Stimulated activated CD8-positive, alpha-beta memory T cell treated with anti-CD3 and anti-CD28 coated beads, Interleukin-4, amount 100 ng/mL, for 48 hours (primary cell): ENCODE data around the gene SIRT7.
"Not testable (repeated sequence)": the region's sequence is repeated elsewhere in the genome, so short reads cannot be mapped to it uniquely, and the experiment has no call there.

Experiments used
- DNase-seq: peaks from one replicate; pipeline ENCODE4 v3.0.0-alpha.2; 2020

SIRT7 gene

DNA sequence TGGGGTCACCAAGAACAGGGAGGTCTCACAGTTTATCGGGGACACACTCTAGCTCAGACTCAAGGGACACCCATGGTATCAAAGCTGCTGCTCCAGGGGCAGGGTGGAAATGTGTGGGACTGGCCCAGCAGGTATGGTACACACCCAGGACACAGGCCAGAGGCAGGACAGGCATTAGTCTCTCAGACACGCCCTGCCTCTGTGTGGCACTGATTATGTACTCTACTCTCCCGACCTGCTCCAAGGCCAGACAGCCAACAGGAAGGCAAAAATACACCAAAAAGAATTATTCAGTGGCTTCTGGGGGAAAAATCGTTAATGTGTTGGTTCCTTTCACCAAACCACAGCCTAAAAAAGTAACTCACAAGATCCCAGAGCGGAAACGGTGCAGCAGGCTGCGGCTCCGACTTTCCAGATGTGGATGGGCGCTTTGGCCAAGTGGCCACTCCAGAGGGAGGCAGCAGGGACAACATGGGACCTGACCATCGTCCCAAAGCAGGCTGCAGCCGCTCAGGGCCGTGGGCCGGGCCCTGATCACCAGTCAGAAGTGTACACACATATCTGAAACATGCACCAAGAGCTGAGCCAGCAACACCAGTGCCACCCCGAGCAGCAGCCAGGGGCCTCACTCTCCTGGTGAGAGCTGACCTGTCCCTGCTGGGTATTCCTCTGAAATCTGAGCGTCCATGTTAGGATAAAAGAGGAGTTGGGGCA lies 1.0 kb upstream of the SIRT7 start:
- DNase-seq: no peak

- DNase-seq: not testable (repeated sequence)
These were observed 325 bp upstream of the SIRT7 start for GRCh38 chr17:81918333-81918669.

- no peak for DNase-seq
These were observed 1.6 kb downstream of the SIRT7 start for GRCh38 chr17:81916234-81917001.

DNA sequence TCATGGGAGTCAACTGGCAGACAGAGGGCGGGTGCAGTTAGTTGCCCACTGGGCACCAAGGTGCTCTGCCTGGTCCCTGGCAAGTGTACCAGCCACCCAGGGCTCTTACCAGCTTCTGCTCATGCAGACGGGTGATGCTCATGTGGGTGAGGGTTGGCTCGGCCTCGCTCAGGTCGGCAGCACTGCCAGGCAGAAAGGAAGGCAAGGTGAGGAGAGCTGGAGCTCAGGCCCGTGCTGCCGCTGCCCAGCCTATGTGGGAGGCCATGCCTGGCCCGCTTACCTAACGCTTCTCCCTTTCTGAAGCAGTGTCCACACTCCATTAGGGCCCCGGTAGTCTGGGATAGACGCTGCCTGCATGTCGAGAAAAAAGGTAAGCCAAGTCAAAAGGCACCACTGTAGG lies 2.6 kb downstream of the SIRT7 start:
- no peak for DNase-seq

GRCh38 chr17:81914103-81914850 lies 3.7 kb downstream of the SIRT7 start:
- no peak for DNase-seq

GRCh38 chr17:81913394-81914102 lies 4.4 kb downstream of the SIRT7 start:
- DNase-seq: no peak

- no peak for DNase-seq
These were observed 5.3 kb downstream of the SIRT7 start for GRCh38 chr17:81912441-81913309.

GRCh38 chr17:81911969-81912368 lies 6.0 kb downstream of the SIRT7 start:
- no peak for DNase-seq

DNA sequence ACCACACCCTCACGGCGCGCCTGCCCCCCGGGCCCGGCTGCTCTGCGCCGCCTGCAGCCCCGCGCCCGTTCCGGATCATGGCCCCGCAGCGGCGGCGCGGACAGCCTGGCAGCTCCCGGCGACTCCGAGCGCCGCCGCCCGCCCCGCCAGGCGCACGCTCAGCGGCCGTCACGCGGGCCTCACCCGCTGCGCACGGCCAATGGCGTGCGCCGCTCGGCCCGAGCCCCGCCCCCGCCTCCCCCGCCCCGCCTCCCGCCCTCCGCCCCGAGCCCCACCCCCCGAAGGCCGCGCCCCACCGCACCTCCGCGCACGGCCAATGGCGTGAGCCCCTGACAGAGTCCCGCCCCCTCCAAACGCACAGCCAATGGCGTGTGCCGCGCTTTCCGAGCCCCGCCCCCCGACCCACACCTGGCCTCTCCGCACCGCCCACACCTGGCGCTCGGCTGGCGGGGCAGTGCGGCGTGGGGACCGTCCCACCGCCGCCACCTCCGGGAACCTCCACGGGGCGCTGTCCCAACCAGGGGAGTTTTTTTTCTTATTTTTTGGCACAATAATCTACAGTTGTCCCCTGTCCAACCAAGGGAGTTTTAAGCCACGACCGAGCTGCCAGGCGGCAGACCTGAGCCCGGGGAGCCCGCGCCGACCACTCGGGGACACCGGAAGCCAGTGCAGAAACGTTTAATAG lies 6.6 kb downstream of the SIRT7 start, which contains the start of gene PCYT2:
Gene PCYT2 (minus strand): TSS at position 123 of the 685 bp plus-strand sequence. CDS start 44 bp downstream, at position 79.
- DNase-seq: peak; percentile 93

GRCh38 chr17:81910840-81911276 lies 7.1 kb downstream of the SIRT7 start:
- DNase-seq: peak; percentile 45

DNA sequence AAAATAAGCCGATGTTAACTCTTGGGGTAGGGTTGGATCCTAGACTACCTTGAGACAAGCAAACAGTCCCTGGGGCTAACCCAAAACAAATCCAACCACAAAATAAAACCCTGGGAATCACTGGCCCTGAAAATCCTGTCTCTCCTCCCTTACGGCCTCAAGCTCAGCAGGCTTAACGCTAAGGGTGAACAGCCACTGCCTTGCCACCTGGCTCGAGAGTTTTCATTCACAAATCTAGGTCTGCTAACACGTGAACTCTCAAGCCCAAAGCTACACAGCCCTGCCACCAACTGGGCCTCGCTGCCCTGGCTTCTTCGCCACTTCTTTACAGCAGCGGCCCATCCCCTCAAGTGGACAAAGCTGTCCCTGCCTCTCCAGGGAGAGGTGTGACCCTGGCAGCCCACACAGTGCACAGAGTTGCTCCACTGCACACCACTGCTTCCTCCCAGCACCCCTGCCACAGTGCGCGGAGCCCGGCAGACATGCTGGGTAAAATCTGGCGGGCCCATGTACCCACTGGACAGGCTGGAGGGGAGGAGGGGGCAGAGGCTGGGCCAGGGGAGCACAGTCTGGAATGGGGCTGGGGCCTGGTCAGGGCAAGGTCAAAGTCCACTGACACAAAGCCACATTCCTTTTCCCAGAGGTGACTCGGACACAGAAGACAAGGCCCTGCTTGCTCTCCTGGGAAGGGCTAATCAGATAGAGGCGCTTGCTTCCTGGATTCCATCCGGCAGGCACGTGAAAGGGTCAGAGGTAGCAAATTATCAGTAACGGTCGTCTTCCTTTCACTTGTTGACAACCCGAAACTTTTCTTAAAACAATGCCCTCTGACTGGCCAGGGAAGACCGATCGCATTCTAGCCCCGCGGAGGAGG lies 7.8 kb downstream of the SIRT7 start:
- no peak for DNase-seq

DNA sequence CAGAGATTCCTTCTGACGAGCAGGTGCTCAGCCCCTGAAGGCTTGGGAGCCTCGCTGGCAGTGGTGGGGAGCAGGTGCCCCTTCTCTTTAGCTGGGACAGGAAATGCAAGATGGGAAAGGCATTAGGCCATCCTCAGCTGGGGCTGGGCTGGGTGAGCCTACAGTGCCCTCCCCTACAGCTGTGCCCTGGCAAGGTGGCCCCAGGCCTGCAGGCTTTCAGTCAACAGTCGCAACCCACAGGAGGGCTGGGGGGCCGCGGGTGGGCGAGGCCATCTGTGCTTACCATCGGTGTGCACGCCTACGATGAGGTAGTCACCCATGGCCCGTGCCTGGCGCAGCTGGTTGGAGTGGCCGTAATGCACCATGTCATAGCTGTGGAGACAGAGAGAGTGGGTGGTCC lies 8.7 kb downstream of the SIRT7 start:
- no peak for DNase-seq

DNA sequence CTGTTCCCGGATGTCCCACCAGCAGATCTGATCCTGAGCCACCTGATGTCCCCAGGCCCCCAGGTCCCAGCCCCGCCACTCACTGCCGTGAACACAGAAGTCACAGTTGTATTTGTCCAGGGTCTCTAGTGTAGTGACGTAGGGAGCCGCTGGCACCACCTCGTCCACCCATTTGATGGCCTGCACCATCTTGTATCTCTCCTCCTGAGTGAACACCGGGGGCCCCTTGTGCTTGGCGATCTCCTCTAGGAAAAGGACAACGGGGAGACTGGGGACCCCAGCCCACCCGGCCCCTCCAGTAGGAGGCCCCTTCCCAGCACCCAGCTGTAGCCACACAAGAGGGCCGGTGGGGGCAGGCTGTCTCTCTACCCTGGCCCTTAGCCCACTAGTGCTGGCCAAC lies 9.2 kb downstream of the SIRT7 start:
- no peak for DNase-seq

DNA sequence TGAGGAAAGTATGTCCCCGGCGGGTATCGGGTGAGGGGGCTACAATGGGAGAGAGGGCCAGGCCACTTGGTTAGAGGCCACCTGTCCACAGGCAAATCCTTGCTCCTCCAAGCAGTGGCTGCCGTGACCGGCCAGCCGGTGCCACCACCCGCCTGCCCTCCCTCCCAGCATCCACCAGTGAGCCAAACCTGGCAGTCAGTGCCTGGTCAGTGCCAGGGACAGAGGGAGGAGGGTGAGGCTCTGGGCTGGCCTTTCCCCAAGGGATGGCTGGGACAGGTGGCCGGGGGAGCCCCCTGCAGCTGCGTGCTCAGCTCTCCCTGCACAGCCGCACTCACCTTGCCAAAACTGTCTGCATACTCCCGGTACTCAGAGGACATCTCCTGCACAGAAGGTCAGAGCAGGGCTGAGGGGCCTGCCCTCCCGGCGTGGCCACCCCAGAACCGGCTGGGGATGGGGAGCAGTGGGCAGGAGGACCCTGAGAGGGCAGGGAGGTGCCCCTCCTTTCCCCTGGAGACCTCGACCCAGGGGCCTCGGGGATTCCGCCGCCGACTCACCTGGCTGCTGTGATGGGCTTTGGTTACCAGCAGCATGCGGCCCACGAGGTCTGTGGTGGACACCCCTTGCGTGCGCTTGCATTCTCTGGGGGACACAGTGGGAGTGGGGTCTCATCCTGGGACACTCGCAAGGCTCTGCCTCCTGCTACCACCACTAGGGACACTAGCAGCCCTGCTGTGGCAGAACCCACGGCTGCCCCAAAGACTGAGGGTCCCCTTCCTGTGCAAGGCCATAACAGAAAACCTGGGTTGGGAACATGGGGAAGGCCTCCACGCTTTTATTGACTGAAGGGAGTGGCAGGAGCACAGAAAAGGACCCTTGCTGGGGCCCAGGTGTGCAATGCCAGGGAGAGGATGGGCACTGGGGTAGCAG lies 10.5 kb downstream of the SIRT7 start:
- no peak for DNase-seq

- DNase-seq: no peak
These were observed 11.3 kb downstream of the SIRT7 start for GRCh38 chr17:81906476-81907218.

GRCh38 chr17:81905993-81906392 lies 12.0 kb downstream of the SIRT7 start:
- no peak for DNase-seq

GRCh38 chr17:81905424-81905875 lies 12.5 kb downstream of the SIRT7 start:
- no peak for DNase-seq
